ENCODE measurements around the gene ELMOD3. TPM values are rescaled to one million over a fixed set of nuclear protein-coding genes. Genes with fewer than 3 reads are reported as not detected.

Gene ELMOD3
- total and polyA plus RNA-seq, 9 of the 15 experiments (the other 6 are each of a cell fraction or from before 2014, with no cell fraction given) = 2.7 to 18.7 (median 11.6) TPM

GRCh38 chr2:85354286-85355072 is at the start of gene ELMOD3, which contains the start of gene RETSAT (continued):
- TF ChIP-seq ZNF318 (IDR thresholded peaks at IDR 0.05; ENCODE audit: borderline replicate concordance in 1 of 2, low read depth in 1 of 2) (no peak), MCM7 (IDR thresholded peaks at IDR 0.05) (no peak), ZNF655 (CRISPR knock-in tag; IDR thresholded peaks at IDR 0.05) (no peak), NR1H2 (CRISPR knock-in tag; IDR thresholded peaks at IDR 0.05) (no peak), PRDM10 (IDR thresholded peaks at IDR 0.05; ENCODE audit: partially characterized antibody) (peak; percentile 63), MLLT1 (IDR thresholded peaks at IDR 0.05) (no peak), KAT8 (IDR thresholded peaks at IDR 0.05; ENCODE audit: low read depth) (no peak), SOX6 (IDR thresholded peaks at IDR 0.05) (0 out of 2 replicates have a peak, but pooled peaks have one; percentile 15), RBM25 (IDR thresholded peaks at IDR 0.05; ENCODE audit: low read depth, low read length, severe bottlenecking) (no peak), ID3 (CRISPR knock-in tag; IDR thresholded peaks at IDR 0.05) (no peak), ID3 (tag; IDR thresholded peaks at IDR 0.05) (no peak)

All from K562 (cell line).